ENCODE measurements around the gene CD151.

Gene CD151

GRCh38 chr11:859394-860131 is 26.8 kb downstream of the CD151 start:
- no peak for DNase-seq

GRCh38 chr11:860234-861104 is 27.7 kb downstream of the CD151 start:
- no peak for DNase-seq

GRCh38 chr11:861105-861479 is 28.3 kb downstream of the CD151 start:
- DNase-seq = no peak

- no peak for DNase-seq
These were observed 29.4 kb downstream of the CD151 start for GRCh38 chr11:862081-862661.

- no peak for DNase-seq
These were observed 29.9 kb downstream of the CD151 start for GRCh38 chr11:862696-863022.

- no peak for DNase-seq
These were observed 30.5 kb downstream of the CD151 start for GRCh38 chr11:863023-863909.

GRCh38 chr11:863910-864827 is 31.4 kb downstream of the CD151 start:
- DNase-seq = no peak

- no peak for DNase-seq
These were observed 32.1 kb downstream of the CD151 start for GRCh38 chr11:864898-865297.

- DNase-seq = no peak
These were observed 33.0 kb downstream of the CD151 start for GRCh38 chr11:865462-866430.

GRCh38 chr11:866481-866880 is 33.7 kb downstream of the CD151 start:
- DNase-seq = no peak

GRCh38 chr11:867856-868358 is 35.2 kb downstream of the CD151 start:
- DNase-seq = no peak

GRCh38 chr11:868394-868793 is 35.6 kb downstream of the CD151 start:
- DNase-seq = no peak

- no peak for DNase-seq
These were observed 36.0 kb downstream of the CD151 start for GRCh38 chr11:868802-869201.

GRCh38 chr11:869399-870126 is 36.8 kb downstream of the CD151 start:
- DNase-seq = no peak

GRCh38 chr11:870127-870413 is 37.3 kb downstream of the CD151 start:
- no peak for DNase-seq

- no peak for DNase-seq
These were observed 37.7 kb downstream of the CD151 start for GRCh38 chr11:870418-870817.

- no peak for DNase-seq
These were observed 38.7 kb downstream of the CD151 start for GRCh38 chr11:871472-871871.

GRCh38 chr11:872799-873198 is 40.0 kb downstream of the CD151 start:
- no peak for DNase-seq

- no peak for DNase-seq
These were observed 41.0 kb downstream of the CD151 start for GRCh38 chr11:873706-874105.

GRCh38 chr11:875203-875602 is 42.5 kb downstream of the CD151 start:
- no peak for DNase-seq

Data from activated effector memory CD4-positive, alpha-beta T cell treated with Interleukin-2 at 50 U/mL for 16 hours (primary cell).